Breast epithelium (tissue), 4 donors: ENCODE measurements around the gene KCNK5. TPM values are rescaled to one million over a fixed set of nuclear protein-coding genes. Genes with fewer than 3 reads are reported as not detected.

ENCODE experiments used
- DNase-seq, 2 donors: peaks; one replicate each; pipeline ENCODE4 v3.0.0-alpha.2; 2019; ENCODE audit warnings: low spot score in 2 of 2
- H3K27ac ChIP-seq, 2 donors: fragments of 200-600 bp; sonication (generic) in 1 of 2; one replicate each; pipeline ENCODE4 v1.5.1; 2016 to 2019; ENCODE audit warnings: mild to moderate bottlenecking in 1 of 2
- H3K27me3 ChIP-seq, 2 donors: fragments of 200-600 bp; sonication (generic) in 1 of 2; one replicate each; pipeline versions ENCODE4 v1.5.1 to v1.6.0; 2017 to 2019; ENCODE audit warnings: control low read depth in 1 of 2, mild to moderate bottlenecking in 1 of 2
- H3K36me3 ChIP-seq: fragments of 200-600 bp; one replicate; pipeline ENCODE4 v1.5.1; 2019
- H3K4me1 ChIP-seq, 2 donors: fragments of 200-600 bp; sonication (generic); one replicate each; pipeline ENCODE4 v1.5.1; 2016 to 2019; ENCODE audit warnings: control low read depth in 1 of 2
- H3K4me3 ChIP-seq, 3 donors: fragments of 200-600 bp; sonication (generic); 1 replicate in 2 of 3; 2 replicates in 1 of 3; pipeline ENCODE4 v1.5.1; 2016 to 2019; ENCODE audit warnings: mild to moderate bottlenecking in 3 of 3, moderate library complexity in 2 of 3
- H3K9me3 ChIP-seq, 2 donors: fragments of 200-600 bp; sonication (generic) in 1 of 2; one replicate each; pipeline ENCODE4 v1.5.1; 2016 to 2019; ENCODE audit warnings: control low read depth in 1 of 2
- POLR2A ChIP-seq: fragments of 450-650 bp; IDR thresholded peaks from one replicate; pipeline ENCODE4 v1.6.1; 2016; ENCODE audit warnings: antibody characterized with exemption, mild to moderate bottlenecking, moderate library complexity
- POLR2AphosphoS5 ChIP-seq, 3 donors: sonication (generic); formaldehyde crosslinking; IDR thresholded peaks; one replicate each; pipeline ENCODE4 v1.6.1; 2017; ENCODE audit warnings: antibody characterized with exemption in 3 of 3
- intact Hi-C: fragments of 100-400 bp; cut with DNase I; formaldehyde crosslinking; loops from one replicate; pipeline ENCODE4 v1.15.1; 2023; ENCODE audit warnings: low total_unique reads
- total RNA-seq, 3 donors: library from RNA; depleted of rRNA; stranded (reverse); fragments of >200 nt; gene quantifications; one replicate each; pipeline ENCODE4 v1.1.0, GENCODE V29; 2016
- TF ChIP-seq, protein P1 (sequence below), 3 donors: fragments of 450-650 bp; IDR thresholded peaks; one replicate each; pipeline ENCODE4 v1.5.1; 2016 to 2017; ENCODE audit warnings: antibody characterized with exemption in 3 of 3, mild to moderate bottlenecking in 3 of 3, moderate library complexity in 3 of 3

The KCNK5 gene
- total RNA-seq, 3 donors from 2014 or later: 1.8 to 20.6 (median 4.3) TPM

DNA sequence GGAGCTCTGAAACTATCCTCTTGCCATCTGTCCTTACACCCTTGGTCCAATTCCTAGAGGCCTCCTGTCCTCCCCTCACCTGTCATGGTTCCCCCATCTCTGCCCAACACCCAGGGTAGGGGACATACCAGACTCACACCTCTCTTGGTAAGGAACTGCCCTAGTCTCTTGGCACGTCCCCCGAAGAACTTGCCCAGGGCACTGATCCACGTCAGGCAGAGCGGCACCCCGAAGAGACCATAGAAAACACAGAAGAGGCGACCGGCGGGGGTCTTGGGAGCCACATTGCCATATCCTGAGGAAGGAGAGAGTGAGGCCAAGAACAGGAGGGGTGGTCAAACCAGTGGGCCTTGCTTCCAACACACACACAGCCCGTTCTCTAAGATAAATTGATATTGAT is 34.8 kb downstream of the KCNK5 start:
- TF ChIP-seq POLR2AphosphoS5 (IDR thresholded peaks at IDR 0.05) (no peak), POLR2A (no peak)
- TF ChIP-seq, protein P1, sequence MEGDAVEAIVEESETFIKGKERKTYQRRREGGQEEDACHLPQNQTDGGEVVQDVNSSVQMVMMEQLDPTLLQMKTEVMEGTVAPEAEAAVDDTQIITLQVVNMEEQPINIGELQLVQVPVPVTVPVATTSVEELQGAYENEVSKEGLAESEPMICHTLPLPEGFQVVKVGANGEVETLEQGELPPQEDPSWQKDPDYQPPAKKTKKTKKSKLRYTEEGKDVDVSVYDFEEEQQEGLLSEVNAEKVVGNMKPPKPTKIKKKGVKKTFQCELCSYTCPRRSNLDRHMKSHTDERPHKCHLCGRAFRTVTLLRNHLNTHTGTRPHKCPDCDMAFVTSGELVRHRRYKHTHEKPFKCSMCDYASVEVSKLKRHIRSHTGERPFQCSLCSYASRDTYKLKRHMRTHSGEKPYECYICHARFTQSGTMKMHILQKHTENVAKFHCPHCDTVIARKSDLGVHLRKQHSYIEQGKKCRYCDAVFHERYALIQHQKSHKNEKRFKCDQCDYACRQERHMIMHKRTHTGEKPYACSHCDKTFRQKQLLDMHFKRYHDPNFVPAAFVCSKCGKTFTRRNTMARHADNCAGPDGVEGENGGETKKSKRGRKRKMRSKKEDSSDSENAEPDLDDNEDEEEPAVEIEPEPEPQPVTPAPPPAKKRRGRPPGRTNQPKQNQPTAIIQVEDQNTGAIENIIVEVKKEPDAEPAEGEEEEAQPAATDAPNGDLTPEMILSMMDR (IDR thresholded peaks at IDR 0.05): no peak
- Histone ChIP-seq H3K27ac (no peak overlapping the region), H3K4me3 (no peak overlapping the region)

DNA sequence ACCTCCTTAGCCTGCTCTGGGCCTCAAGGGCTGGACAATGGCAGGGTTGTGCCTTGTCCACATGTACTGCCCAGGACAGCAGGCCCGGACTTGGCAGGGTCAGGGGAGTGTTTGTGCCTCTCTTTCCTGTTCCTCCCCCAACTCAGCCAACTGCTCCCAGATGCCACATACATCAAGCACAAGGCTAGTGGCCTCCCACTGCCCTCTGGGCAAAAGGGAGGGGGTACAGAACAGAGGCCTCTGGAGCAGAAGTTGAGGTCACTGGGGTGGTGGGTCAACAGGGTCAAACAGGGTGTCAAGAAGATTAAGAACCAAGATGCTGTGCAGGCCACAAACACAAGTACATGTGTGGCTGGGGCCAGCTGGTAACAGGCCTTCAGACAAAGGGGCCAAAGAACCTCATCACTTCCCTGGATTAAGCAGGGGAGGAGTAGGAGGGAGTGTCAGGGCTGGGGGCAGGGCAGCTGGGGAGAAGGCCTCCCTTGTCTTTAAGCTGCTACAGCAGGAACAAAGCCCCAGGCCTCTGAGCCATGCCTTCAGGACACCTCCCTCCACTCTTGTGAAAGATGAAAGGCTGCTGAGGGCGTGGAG is 36.0 kb downstream of the KCNK5 start:
- no peak for DNase-seq
- intact Hi-C loops: no loop called here
- H3K36me3 ChIP-seq: no peaks in the 10 kb centered on the region
- H3K27ac ChIP-seq: no peak overlapping the region
- no peaks in the 10 kb centered on the region for H3K27me3 ChIP-seq
- no peak overlapping the region for H3K4me3 ChIP-seq
- no peaks in the 10 kb centered on the region for H3K9me3 ChIP-seq
- TF ChIP-seq POLR2AphosphoS5 (IDR thresholded peaks at IDR 0.05) (no peak), POLR2A (no peak)
- TF ChIP-seq, protein P1 (IDR thresholded peaks at IDR 0.05): no peak
- H3K4me1 ChIP-seq: no peaks in the 10 kb centered on the region

More for the DNA sequence above, 34.8 kb downstream of the KCNK5 start:
- intact Hi-C loops: no loop called here
- DNase-seq: no peak
- H3K27me3 ChIP-seq: no peaks in the 10 kb centered on the region
- H3K4me1 ChIP-seq: no peaks in the 10 kb centered on the region
- no peaks in the 10 kb centered on the region for H3K9me3 ChIP-seq
- H3K36me3 ChIP-seq: no peaks in the 10 kb centered on the region

DNA sequence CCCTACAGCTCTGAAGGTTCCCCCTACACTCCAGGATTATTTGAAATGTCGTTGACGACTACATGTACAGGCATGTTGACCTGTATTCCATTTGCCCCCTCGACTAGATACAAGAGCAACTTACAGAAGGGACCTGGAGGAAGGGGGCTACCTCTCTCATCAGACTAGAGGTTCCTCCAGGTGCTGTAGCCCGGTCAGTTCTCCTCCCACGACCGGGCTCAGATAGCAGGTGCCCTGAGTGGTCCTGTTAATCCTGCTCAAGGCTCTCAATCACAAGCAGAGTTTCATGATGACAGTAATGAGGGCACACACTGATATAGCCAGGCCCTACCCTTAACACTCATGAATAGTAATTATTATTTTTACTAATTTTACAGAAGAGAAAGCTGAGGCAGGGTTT is 36.5 kb downstream of the KCNK5 start:
- no peaks in the 10 kb centered on the region for H3K9me3 ChIP-seq
- no peaks in the 10 kb centered on the region for H3K36me3 ChIP-seq
- H3K4me1 ChIP-seq: no peaks in the 10 kb centered on the region
- no peak for DNase-seq
- TF ChIP-seq POLR2AphosphoS5 (IDR thresholded peaks at IDR 0.05): no peak
- no peak for TF ChIP-seq POLR2A
- TF ChIP-seq, protein P1 (IDR thresholded peaks at IDR 0.05): no peak
- no peaks in the 10 kb centered on the region for H3K27me3 ChIP-seq
- no peak overlapping the region for H3K27ac ChIP-seq
- intact Hi-C loops: no loop called here
- H3K4me3 ChIP-seq: no peak overlapping the region

DNA sequence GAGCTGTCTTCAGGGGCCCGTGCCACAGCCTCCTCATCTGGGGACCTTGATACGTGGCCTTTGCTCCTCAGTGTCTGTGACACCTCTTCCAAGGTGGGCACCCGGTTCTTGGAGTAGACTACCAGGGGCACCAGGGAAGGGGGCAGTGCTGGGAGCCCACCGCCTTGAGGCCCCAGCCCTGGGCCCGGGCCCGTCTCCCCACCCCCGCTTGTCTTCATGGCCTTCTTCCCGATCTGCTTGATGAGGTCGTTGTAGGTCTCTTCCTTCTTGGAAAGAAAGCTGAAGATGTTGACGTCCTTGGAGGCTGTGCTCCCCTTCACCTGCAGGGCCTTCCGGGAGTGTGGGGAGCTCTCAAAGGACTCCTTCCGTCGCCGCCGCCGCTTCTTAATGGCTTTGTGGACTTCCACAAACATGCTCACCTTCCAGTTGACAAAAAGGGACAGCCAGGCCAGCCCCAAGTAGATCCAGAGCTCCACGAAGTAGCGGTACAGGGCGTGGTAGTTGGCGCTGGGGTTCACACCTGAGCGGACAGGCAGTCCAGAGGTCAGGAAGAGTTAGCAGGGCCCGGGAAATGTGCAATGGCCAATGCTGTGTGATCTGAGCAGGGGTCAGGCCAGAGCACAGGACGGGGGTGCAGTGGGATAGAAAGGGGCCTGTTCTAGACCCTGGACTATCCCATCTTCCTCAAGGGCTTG is 37.9 kb downstream of the KCNK5 start:
- Histone ChIP-seq H3K36me3 (no peaks in the 10 kb centered on the region), H3K4me3 (no peak overlapping the region), H3K27ac (no peak overlapping the region), H3K27me3 (no peaks in the 10 kb centered on the region), H3K4me1 (no peaks in the 10 kb centered on the region), H3K9me3 (no peaks in the 10 kb centered on the region)
- no peak for DNase-seq
- TF ChIP-seq, protein P1 (IDR thresholded peaks at IDR 0.05): no peak
- TF ChIP-seq POLR2AphosphoS5 (IDR thresholded peaks at IDR 0.05): no peak
- intact Hi-C loops: no loop called here

DNA sequence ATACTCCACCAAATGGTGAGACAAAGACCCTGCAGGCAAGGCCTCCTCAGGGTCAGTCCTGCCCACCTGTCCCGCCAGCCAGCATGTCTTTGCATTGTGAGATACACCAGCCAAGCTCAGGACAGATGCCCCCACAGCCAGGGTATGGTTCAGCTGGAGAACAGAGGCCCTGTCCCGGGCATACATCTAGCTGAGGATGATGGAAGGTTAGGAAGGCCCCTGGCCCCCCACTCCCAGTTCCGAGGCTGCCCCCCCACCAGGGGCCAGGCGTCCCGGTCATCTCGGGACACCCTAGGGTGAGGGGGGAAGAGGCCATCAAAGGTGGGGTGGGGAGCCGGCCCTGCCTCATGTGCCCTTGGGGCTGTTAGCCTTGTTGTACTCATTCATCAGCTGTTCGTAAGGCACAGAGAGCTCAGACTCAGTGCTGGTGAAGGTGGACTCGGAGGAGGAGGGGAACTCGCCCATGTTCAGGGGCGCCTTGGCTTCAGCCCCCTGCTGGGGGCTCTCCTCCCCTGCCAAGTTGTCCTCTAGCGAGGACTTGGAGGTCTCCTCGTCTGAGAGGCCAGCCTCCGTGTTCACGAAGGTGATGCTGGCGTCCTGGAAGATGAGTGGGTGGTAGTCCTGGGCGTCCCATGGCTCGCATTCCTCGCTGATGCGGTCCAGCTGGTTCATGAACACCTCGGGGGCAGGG is 38.6 kb downstream of the KCNK5 start:
- Histone ChIP-seq H3K36me3 (no peaks in the 10 kb centered on the region), H3K4me3 (no peak overlapping the region), H3K27me3 (no peaks in the 10 kb centered on the region), H3K9me3 (no peaks in the 10 kb centered on the region), H3K27ac (no peak overlapping the region), H3K4me1 (no peaks in the 10 kb centered on the region)
- intact Hi-C loops: no loop called here
- no peak for DNase-seq
- TF ChIP-seq POLR2AphosphoS5 (IDR thresholded peaks at IDR 0.05) (no peak), POLR2A (no peak)
- TF ChIP-seq, protein P1 (IDR thresholded peaks at IDR 0.05): no peak
